Osteoblast (primary cell): ENCODE data around the gene ELMO1. TPM values are rescaled to one million over a fixed set of nuclear protein-coding genes. Genes with fewer than 3 reads are reported as not detected.

ENCODE experiments used
- DNase-seq: peaks from one replicate; pipeline ENCODE4 v3.0.0; 2011; ENCODE audit warnings: low spot score, mixed read lengths; ENCODE audit not compliant: insufficient read length; ENCODE audit errors: missing footprints
- H2AFZ ChIP-seq: 2 replicates; pipeline ENCODE4 v1.6.0; 2011; ENCODE audit warnings: mild to moderate bottlenecking, low read length
- H3K27ac ChIP-seq: 2 replicates; pipeline ENCODE4 v1.5.1; 2011; ENCODE audit warnings: mild to moderate bottlenecking, low read depth, low read length, moderate library complexity
- H3K27me3 ChIP-seq: 2 replicates; pipeline ENCODE4 v1.6.0; 2012; ENCODE audit warnings: mild to moderate bottlenecking, control low read depth, inconsistent platforms, low read length, moderate library complexity; ENCODE audit not compliant: insufficient read depth
- H3K36me3 ChIP-seq: 2 replicates; pipeline ENCODE4 v1.5.1; 2011; ENCODE audit warnings: mild to moderate bottlenecking, low read length, control low read depth, moderate library complexity; ENCODE audit not compliant: insufficient read depth
- H3K4me1 ChIP-seq: 2 replicates; pipeline ENCODE4 v1.5.1; 2011; ENCODE audit warnings: mild to moderate bottlenecking, low read length, control low read depth, moderate library complexity; ENCODE audit not compliant: insufficient read depth
- H3K4me2 ChIP-seq: 2 replicates; pipeline ENCODE4 v1.6.0; 2011; ENCODE audit warnings: mild to moderate bottlenecking, low read length; ENCODE audit not compliant: insufficient read depth
- H3K4me3 ChIP-seq: fragments of 200-600 bp; sonication (generic); 3 replicates; pipeline ENCODE4 v1.5.1; 2012; ENCODE audit warnings: mild to moderate bottlenecking, low read length, inconsistent platforms; ENCODE audit not compliant: insufficient read depth
- H3K79me2 ChIP-seq: 2 replicates; pipeline ENCODE4 v1.6.0; 2012; ENCODE audit warnings: mild to moderate bottlenecking, low read length, control low read depth, inconsistent platforms; ENCODE audit not compliant: insufficient read depth
- H3K9me3 ChIP-seq: 2 replicates; pipeline ENCODE4 v1.5.1; 2011; ENCODE audit warnings: low read depth, low read length, control low read depth
- H4K20me1 ChIP-seq: 2 replicates; pipeline ENCODE4 v1.6.0; 2012; ENCODE audit warnings: mild to moderate bottlenecking, low read length, control low read depth; ENCODE audit not compliant: insufficient read depth
- total RNA-seq: library from RNA; depleted of rRNA; stranded (reverse); fragments of >200 nt; gene quantifications from 2 replicates; pipeline ENCODE4 v1.2.3, GENCODE V29; 2012
- TF ChIP-seq, protein P1 (sequence below): IDR thresholded peaks from 2 replicates; pipeline ENCODE4 v1.5.1; 2011; ENCODE audit warnings: mild to moderate bottlenecking, low read depth, low read length, moderate library complexity; ENCODE audit errors: extremely low read depth

Gene ELMO1
- total RNA-seq, 1 donor = 2.2 TPM

DNA sequence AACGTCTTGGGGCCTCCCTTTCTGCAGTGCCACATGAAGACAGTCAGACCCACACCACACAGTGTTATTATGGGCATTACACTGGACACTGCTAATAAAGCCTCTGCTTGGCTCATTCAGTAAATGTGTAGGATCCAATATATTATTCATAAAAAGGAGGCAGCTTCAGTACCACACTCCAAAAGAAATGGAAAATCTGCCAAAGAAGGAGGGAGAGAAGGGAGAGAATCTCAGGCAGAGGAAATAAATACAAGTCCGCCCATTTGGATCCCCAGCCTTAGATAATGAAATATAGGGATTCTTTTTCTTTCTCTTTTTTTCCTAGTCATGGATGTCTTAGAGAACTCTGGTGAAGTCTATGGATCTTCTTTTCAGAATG is 162.2 kb downstream of the ELMO1 start:
- H3K27ac ChIP-seq = no peak overlapping the region
- no peaks in the 10 kb centered on the region for H3K4me1 ChIP-seq
- no peak overlapping the region for H3K4me3 ChIP-seq
- no peaks in the 10 kb centered on the region for H3K9me3 ChIP-seq
- H4K20me1 ChIP-seq = no peaks in the 10 kb centered on the region
- DNase-seq = no peak
- no peak overlapping the region for H2AFZ ChIP-seq
- H3K27me3 ChIP-seq = no peaks in the 10 kb centered on the region
- no peaks in the 10 kb centered on the region for H3K79me2 ChIP-seq
- H3K36me3 ChIP-seq = no peaks in the 10 kb centered on the region
- no peak overlapping the region for H3K4me2 ChIP-seq
- TF ChIP-seq, protein P1, sequence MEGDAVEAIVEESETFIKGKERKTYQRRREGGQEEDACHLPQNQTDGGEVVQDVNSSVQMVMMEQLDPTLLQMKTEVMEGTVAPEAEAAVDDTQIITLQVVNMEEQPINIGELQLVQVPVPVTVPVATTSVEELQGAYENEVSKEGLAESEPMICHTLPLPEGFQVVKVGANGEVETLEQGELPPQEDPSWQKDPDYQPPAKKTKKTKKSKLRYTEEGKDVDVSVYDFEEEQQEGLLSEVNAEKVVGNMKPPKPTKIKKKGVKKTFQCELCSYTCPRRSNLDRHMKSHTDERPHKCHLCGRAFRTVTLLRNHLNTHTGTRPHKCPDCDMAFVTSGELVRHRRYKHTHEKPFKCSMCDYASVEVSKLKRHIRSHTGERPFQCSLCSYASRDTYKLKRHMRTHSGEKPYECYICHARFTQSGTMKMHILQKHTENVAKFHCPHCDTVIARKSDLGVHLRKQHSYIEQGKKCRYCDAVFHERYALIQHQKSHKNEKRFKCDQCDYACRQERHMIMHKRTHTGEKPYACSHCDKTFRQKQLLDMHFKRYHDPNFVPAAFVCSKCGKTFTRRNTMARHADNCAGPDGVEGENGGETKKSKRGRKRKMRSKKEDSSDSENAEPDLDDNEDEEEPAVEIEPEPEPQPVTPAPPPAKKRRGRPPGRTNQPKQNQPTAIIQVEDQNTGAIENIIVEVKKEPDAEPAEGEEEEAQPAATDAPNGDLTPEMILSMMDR = no peak

DNA sequence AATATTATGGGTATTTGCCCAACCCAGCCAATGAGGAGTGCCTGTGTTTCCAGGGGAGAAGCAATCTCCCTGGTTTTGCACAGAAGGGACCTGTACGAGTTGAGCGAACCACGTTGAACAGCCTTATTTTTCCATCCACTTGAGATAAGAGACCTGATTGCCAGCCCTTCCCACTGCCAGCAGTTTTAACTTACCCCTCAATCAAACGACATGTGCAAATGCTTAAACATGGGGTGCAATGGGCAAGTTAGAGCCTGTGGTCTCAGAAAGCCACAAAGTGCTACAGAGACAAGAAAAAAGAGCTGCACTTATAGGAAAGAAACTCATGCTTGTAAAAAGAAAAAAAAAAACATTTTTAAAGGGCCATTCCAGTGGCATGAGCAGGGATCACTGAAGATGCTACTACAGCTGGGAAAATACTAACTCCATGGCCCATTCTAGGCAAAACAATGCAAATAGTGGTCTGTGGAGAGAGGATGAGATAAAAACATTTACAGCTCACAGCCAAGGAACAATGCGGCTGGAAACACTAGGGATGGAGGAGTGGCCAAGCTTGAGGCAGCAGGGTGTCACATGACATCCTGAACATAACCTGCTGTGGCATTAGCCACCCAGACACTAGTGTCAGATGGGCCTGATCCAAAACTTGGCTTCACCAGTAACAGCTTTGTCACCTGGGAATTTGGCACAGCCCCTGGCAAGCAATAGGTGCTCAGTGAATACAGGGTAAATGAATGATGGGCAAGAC is 162.8 kb downstream of the ELMO1 start:
- Histone ChIP-seq H3K36me3 (no peaks in the 10 kb centered on the region), H4K20me1 (no peaks in the 10 kb centered on the region), H3K4me2 (no peak overlapping the region), H3K27ac (no peak overlapping the region), H3K9me3 (no peaks in the 10 kb centered on the region), H3K79me2 (no peaks in the 10 kb centered on the region), H2AFZ (no peak overlapping the region), H3K27me3 (no peaks in the 10 kb centered on the region), H3K4me3 (no peak overlapping the region), H3K4me1 (no peaks in the 10 kb centered on the region)
- TF ChIP-seq, protein P1 = no peak
- peak; percentile 68 for DNase-seq

DNA sequence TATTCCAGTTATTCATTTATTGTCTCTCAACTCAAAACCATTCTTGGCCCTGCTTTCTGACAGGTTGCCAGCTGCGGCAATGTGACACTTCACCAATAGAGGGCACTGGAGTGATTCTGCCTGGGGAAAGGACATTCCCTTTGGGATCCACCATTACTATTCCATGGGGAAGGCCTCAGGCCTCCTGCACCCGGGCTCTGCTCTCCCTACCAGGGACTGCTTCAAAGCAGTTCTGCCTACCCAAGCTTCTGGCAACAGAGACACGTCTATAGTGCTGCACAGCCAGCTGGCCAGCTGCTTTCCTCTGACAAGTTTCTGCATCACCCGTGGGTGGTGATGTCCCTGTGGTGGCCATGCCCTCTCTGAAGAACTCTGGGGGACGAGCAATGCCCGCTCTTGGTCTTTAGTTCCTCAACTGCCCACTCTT is 163.8 kb downstream of the ELMO1 start:
- Histone ChIP-seq H4K20me1 (no peaks in the 10 kb centered on the region), H3K27me3 (no peaks in the 10 kb centered on the region), H3K36me3 (no peaks in the 10 kb centered on the region), H2AFZ (no peak overlapping the region), H3K4me2 (no peak overlapping the region), H3K79me2 (no peaks in the 10 kb centered on the region), H3K27ac (no peak overlapping the region), H3K4me1 (no peaks in the 10 kb centered on the region), H3K9me3 (no peaks in the 10 kb centered on the region), H3K4me3 (no peak overlapping the region)
- TF ChIP-seq, protein P1 = no peak
- DNase-seq = no peak

DNA sequence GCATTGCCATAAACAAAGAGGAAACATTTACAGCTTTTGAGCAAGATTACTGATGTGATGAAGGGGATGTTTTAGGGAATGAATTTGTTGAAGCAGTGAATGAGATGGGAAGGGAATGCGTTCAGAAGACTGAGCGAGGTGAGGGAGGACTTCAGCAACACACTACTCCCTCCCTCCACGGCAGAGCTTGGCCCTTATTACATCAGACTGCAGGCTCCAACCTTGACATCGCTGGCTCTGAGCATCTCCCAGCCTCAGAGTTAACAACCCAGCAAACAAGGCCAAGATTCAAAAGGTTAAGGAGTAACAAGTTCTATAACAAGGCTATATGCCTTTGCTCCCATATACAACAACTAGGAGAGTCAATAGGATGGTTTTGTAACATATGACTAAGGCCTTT is 164.4 kb downstream of the ELMO1 start:
- H3K27ac ChIP-seq = no peak overlapping the region
- H2AFZ ChIP-seq = no peak overlapping the region
- no peaks in the 10 kb centered on the region for H3K27me3 ChIP-seq
- no peaks in the 10 kb centered on the region for H3K36me3 ChIP-seq
- H3K9me3 ChIP-seq = no peaks in the 10 kb centered on the region
- TF ChIP-seq, protein P1 = no peak
- H3K79me2 ChIP-seq = no peaks in the 10 kb centered on the region
- no peak overlapping the region for H3K4me3 ChIP-seq
- H3K4me1 ChIP-seq = no peaks in the 10 kb centered on the region
- H3K4me2 ChIP-seq = no peak overlapping the region
- H4K20me1 ChIP-seq = no peaks in the 10 kb centered on the region
- no peak for DNase-seq
